ENCODE measurements around the gene EHBP1.

The EHBP1 gene

DNA sequence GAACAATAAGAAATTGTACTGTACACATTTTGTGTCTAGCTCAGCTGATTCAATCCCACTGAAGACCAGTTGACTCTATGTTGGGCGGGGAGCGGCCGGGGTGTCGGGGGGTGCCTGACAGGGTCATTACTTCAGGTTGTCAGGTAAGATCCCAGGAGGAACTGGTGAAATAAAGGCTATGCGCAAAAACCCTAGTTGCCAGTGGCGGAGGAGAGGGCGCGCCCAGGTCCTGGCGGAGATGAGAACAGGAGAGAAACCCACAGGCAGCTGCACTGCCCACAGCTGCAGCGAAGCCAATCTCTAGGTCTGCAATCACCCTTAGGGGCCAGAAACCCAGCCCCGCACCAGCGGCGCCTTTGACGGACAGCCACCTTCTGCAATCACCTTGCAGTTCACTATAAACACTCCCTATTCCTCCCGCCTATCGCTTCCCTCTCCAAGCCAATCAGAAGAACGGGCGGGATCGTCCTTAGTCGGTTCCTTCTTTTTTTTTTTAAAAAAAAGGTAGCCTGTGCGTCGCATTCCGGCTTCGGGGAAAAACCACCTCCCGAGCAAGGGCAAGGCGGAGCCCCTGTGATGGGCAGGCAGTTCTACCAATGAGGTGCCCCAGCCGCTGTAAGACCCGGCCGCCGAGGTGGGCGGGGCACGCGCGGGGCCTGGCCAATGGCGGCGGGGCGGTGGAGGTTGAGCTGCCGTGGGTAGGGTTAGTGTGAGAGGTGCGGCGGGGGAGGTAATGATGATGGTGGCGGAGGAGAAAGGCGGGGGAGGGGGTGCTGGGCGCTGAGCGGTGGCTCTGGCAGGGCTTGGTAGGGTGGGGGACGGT, at the start of gene EHBP1:
EHBP1 (plus strand) TSS at position 707 of the 823 bp plus-strand sequence. CDS start 1,479 bp downstream, outside the sequence.
- peak; percentile 97 to 98 for DNase-seq

DNA sequence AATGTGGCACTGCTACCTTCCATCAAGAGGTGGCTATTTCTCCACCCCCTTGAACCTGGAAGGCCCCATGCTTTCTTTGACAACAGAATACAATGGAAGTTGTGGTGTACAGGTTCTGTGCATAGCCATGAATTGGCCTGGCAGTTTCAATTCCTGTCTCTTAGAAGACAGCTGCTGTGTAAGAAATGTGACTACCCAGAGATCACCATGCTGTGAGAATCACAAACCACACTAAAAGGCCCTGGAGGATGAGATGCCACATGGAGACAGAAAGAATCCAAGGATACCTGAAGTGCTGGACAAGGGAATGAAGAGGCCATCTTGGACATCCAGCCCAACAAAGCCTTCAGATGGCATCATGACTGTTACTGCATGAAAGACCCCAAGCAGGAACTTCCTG, 47.7 kb upstream of the EHBP1 start:
- DNase-seq: no peak

DNA sequence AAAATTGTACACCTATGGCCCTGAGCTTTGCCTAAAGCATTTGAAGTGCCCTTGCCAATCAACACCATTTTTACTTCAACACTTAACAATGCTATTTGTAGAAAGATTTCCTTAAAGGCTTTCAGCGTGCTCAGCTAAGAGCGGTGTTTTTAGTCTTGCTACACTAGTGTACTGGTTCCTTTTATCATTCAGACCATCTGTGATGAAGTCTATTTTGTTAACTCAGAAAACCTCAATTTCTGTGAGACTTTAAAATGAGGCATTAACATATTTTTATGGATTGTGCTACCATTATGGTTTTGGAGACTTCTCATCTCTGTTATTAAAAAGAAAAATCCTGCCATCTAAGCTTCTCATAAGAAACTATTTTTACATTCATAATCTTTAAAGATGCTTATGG, 46.6 kb upstream of the EHBP1 start:
- no peak for DNase-seq

DNA sequence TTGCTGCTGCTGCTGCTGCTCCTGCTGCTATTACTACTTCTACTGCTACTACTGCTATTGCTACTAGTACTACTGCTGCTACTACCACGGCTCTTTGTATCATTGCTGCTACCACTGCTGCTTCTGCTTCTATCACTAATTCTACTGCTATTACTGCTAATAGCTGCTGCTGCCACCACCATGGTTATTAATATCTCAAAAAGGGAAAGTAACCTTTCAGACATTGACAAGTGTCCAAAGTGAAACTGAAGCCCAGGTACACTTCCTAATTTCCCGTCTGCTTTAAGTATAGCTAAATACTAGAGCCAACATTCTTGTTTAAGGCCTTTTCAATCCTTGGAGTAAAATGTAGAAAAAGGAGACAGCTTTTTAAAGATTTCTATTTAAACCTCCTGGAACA, 45.4 kb upstream of the EHBP1 start:
- no peak for DNase-seq

DNA sequence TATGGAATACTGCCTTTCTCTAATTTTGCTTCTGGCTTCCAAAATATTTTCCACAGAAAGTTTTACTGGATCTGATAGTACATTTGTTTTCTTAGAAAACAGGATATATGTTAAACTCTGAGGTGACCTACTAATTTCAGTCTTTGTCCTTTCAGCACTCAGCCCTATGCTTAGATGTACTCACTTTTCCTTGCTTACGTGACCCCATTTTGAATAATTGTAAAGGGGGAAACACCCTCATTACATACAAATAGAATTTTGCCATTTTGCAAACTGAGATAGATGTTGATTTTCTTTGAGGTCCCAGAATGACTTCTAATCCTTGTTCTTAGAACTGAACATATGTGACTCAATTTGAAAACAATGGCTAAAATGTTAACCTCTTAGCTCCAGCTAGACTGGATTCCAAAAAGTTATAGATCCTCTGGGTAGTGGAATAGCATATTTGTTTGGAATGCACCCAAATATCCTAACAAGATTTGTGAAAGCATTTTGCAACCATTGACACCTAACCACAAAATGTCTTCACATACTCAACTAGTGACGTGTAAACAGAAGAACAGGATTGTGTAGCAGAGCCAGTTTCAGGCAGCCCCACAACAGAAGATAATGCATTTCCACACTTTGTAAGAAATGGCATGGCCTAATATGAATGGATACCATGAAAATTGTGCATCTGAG, 44.8 kb upstream of the EHBP1 start:
- no peak for DNase-seq

DNA sequence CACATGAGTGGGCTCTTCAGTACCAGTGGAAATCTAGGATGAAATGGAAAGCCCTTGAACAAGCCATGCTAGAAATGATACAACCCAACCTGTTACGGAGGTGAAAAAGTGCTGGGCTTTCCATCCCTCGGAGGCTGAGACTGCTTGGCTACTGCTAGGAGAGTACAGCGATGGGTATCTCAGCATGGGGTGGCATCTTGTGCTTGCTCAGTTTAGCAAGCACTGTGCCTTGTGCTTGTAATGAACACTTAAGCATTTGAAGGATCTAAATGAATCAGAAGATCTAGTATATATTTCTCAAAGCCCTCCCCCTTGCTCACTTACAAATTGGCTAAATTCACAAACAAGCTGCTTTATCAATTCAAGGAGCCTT, 44.3 kb upstream of the EHBP1 start:
- DNase-seq: no peak

DNA sequence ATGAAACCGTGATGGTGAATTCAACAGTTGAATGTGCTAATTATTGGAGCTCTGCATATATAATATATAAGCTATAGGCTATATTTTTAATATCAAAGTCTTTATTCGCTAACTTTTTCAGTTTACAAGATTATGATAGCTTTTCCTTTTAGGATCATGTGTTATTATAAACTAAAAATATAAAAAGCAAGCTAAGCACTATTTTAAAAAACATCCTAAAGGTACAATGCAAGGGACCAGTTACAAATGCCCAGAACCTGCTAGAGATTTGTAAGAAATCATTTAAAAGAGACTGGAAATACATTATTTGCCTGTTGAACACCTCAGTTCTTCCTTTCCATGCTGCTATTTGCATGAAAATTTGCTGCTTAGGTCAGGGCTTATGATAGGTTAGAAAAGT, 43.4 kb upstream of the EHBP1 start:
- no peak for DNase-seq

DNA sequence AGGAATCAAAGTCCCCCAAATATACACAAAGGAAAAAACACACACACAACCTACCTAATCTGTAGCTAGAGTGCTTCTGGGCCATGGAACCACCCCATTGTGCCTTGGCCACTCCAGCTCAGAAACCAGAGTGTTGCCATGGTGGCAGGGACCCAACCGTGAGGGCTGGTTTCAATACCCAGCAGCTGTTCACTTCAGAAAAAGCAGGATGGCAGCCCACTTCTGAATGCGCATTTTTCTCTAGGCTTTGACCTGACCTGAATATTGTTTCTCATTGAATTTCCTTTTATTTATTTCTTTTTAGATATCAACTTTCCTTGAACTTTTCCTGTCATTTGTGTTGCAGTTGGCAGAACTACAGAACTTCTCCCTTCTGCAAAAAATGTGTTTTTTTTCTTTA, 43.0 kb upstream of the EHBP1 start:
- DNase-seq: no peak

DNA sequence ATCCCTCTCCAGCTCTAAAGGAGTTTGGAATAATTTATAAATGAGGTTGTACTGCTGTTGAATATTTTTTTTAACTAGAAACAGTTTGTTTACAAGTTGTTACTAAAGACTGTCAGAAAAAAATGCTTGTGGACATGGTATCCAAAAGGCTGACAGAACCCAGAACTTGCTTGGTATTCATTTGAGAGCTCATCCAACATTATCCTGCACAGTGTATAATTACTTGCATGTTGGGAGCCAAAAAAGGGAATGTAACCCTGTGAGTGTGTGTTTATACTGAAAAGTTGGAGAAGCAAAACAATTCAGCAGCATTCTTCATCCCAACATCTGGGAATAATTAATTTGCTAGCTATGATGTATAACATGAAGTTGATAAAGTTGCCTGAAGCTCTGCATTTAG, 42.1 kb upstream of the EHBP1 start:
- DNase-seq: no peak

DNA sequence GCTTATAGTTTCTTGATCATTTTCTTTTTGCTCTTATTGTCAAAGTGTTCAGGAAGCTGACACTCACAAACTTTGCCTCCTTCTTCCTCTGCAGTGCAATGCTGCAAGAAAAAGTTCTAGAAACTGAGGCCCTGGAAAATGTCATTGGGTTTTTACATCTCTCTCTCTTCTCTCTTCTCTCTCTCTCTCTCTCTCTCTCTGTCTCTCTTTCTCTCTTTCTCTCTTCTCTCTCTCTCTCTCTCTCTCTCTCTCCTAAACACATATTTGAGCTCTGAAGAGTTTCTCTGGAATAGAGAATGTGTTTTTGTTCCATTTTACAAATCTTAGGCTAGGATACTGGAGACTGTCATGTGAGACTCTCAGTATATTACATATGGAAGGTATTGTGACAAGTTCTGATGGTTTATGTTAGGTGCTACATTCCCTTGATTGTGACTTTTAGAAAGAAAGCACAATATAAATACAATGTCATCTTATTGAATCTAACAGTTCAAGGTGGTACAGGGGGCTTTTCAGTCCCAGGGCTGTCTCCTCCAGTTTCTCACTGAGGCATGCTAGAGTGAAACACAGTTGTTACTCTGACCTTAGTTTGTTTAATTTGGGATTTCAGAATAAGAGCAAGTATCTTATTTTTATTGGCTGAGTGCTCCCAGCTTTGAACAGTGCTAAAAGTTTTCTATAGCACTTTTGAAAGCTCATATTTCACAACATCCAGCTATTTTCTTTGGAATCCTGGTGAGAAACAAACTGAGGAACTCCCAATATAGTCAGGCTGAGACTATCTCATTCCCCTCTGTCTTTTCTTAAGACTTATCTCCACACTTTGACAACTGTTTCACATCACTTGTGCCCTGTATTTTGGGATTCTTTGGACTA, 41.4 kb upstream of the EHBP1 start:
- DNase-seq: no peak

DNA sequence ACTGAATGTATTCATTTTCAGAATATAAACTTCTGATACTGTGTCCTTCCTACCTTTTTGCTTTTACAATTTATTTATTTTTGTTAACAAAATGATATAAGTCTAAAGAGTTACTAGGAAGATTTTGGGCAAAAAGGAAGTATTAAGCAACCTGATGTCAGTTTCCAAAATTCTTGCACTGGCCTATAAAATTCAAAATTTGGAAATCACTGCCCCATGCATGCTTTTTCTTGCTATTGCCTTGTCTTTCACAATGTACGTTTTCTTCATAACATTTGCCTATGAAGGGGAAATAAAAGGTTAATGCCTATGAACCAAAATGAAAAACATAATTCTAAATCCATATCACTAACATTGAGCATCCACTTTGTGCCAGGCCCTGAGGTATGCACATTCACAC, 40.1 kb upstream of the EHBP1 start:
- no peak for DNase-seq

DNA sequence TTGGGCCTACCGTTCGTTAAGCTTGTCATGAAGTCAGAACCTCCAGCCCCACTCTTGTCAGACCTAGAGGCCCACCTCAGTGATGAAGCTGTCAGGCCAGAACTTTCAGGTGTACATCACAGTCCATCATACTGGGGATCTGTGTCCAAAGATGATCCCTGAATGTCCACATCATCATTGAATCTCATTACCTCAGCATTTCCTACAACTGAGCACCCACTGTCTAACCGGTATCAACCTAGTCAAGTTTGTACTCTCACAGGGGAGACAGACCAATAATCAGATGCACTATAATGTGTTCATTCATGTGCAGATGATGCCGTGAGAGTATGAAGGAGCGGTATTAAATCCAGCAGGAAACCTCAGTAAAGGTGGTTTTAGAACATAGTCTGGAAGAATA, 36.3 kb upstream of the EHBP1 start:
- no peak for DNase-seq

DNA sequence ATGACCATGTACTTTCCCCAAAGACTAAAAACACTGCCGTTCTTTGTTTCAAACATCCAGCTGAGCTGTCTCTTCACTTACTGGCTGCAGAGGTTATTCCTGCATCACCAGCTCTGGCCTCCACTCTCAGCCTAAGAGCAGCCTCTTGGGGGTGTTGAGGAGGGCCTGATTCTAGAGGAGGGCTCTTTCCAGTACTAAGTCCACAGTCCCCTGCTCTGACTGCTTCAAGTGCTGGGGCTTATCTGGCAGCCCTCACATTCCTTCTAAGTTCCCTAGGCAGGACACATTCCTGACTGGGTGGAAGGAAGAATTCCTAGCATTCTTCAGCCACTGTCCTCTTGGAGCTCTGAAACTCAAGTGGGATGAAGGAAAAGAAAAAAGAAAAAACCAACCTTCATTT, 32.9 kb upstream of the EHBP1 start:
- DNase-seq: no peak

DNA sequence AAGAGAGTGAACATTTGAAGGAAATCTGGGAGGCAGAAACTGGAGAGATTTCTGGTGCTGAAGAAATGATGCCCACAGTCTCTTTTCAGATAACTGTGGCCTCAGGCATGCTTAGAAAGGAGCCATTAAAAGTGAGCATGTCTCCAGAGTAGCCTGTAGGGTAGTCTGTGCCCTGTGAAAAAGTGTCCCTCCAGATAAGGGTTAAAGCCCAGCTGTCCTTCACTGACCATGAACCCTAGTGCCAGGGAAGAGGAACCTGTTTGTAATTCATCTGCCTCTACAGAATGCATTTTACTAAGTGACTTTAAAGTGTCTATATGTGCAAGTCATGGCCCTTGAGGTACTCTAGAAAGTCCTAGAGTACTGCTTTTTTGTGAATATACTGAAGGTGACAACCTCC, 30.5 kb upstream of the EHBP1 start:
- DNase-seq: no peak

DNA sequence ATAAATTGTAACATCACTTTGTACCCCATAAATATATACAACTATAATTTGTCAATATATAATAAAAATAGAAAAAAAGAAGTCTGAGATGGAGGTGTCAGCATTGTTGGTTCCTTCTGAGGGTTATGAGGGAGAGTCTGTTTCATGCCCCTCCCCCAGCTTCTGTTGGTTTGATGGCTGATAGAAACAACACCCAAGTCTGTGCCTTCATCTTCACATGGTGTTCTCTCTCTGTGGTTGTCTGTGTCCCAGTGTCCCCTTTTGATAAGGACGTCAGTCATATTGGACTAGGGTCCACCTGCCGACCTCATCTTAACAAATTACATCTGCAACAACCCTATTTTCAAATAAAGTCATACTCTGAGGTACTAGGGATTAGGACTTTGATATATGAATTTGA, 20.3 kb upstream of the EHBP1 start:
- no peak for DNase-seq

DNA sequence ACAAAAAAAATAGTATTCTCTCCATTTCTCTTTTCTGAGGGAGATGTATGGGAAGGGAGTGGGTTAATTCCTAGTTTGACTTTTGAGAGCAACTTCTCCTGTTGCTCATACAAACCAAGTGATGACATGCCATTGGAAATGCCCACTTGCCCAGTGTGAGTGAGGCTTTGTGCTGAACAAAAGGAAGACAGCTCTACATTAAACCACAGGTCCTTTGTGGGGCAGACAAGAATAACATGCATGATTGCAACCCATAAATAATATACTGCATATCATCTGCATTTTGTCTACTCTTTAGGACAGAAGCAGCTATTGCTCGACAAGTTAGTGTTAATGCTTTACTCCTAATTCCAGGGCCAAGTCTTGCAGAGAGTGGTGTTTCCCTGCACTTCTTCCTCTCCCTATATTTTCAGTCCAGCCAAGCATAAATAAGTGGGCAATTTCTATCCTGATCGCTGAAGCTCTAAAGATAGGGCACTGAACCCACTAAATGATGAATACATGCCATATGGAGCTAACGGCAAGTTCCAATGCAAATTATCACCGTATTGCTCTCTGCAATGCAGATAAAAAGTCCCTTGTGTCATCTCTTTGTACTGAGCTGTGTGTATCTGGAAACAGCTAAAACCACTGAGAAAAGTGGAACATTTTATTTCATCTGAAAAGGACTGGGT, 19.4 kb upstream of the EHBP1 start:
- DNase-seq: no peak

DNA sequence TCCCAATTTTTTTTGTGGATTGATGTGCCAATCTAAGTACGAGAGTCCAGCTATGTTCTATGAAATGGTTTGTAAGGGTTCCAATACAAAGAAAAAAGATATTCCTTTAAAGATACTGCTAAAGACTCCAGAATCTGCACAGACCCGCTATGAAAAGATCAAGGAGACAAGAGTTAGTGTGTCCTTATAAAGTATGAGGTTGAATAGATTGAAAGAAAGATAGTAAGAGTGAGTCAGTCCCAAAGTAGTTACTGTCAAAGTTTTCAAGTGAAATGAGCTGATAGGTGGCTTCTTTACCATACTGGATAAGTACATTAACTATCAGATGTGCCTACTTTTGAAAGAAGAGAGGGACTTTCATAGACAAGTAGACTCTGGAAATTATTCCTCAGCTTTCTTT, 17.9 kb upstream of the EHBP1 start:
- no peak for DNase-seq

DNA sequence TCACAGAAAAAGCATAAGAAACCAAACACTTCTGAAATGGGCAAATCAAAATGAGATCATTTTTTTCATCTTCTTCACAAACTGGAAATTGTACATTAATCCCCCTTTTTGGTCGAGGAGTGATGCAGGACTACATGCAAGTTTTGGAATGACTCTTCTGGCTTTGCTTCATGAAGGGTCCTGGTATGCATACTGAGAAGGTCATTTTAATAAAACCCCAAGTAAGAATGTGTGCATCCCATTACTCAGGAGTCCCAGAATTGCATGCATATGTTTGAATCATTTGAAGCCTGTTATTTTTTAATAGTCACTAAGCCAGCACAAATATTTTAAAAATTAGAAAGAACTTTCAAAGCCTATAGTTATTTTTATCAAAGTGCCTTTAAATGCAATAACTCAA, 16.7 kb upstream of the EHBP1 start:
- DNase-seq: no peak

DNA sequence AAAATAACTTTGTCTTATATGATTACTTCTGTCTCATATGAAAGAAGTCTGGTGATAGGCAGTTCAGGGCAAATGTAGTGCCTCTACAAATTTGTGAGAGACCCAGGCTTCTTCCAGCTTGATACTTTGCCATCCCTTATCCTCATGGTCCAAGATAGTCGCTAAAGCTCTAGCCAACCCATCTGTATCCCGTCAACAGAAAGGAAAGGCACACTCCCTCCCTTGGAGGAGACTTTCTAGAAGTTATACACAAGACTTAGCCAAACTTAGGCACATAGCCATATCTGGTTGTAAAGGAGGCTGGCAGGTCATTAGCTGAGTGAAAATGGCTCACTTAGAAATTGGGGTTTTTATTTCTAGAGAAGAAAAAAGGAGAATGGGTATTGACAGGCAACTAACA, 14.3 kb upstream of the EHBP1 start:
- DNase-seq: no peak

DNA sequence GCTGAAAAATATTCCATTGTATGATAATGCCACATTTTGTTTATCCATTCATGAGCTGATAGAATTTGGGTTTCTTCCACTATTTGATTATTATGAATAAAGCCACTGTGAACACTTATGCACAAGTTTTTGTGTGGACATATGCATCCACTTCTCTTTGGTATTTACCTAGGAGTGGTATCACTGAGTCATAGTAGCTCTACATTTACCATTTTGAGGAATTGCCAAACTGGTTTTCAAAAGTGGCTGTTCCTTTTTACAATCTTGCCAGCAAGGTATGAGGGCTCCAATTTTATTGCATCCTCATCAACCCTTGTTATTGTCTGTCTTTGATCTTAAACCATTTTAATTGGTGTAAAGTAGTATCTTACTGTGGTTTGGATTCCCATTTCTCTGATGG, 13.3 kb upstream of the EHBP1 start:
- no peak for DNase-seq

DNA sequence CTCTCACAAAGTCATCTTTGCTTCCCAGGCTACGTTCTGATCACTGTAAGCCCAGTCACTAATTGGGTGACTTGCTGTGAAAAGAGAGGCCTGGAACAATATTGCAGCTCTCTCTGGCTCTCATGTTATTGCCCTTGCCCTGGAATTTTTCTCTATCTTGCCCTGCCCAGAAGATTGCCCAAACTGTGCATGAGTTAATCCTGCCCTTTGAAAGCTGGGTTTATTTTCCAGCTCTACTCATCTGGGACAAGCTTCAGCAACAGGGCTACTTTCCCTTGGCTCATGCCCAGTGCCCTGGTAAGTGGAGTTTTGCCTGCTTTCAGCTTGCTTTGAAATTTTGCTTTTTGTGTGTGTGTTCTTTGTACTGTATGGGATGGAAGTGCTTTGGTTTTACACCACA, 6.9 kb upstream of the EHBP1 start:
- no peak for DNase-seq

DNA sequence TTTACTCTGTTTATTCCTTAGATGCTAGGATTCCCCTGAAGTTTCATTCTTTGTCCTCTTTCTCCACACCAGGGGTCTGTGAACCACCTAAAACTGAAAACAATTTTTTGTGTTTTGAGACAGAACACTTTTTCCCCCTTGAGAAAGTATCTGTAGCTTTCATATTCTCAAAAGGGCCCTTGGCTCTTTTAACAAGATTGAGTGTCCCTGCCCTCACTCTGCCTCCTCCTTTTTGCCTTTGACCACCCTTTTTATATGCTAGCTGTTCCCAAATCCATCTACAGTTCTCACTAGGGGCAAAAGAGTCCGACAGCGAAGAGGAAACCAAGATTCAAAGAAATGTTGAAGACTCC, 883 bp upstream of the EHBP1 start:
- no peak for DNase-seq

All from activated CD4-positive, alpha-beta T cell treated with anti-CD3 and anti-CD28 coated beads, Interleukin-2, amount 50 U/mL, for 48 hours (primary cell).